ENCODE results near the gene TMEM126B.

DNA sequence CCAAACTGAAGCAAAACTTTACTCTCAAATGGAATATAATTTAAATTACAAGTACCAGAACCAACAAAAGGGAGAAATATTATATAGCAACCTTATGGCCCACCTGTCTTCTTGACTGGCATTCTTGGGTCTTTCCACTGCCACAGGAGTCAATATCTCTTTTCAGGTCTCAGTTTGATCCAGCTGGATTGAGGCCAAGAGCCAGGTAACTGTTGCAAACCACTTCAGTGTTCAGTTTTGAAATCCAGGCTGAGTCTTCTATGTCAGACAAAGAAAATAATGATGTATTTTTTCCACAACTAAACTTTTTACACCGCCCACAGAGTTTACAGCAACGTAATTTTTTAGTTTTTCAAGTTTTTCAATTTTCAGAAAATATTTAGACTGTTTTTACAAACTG lies 1.9 kb upstream of the TMEM126B start:
- TF ChIP-seq POLR2AphosphoS5 (IDR thresholded peaks at IDR 0.05) (no peak), CTCF (IDR thresholded peaks at IDR 0.05) (no peak), EP300 (IDR thresholded peaks at IDR 0.05) (no peak)

Data from sigmoid colon (tissue), 4 donors.